Ascending aorta (tissue), 2 donors: ENCODE results near the gene KIF26B. TPM values are rescaled to one million over a fixed set of nuclear protein-coding genes. Genes with fewer than 3 reads are reported as not detected.
"Not testable (repeated sequence)": the region's sequence is repeated elsewhere in the genome, so short reads cannot be mapped to it uniquely, and the experiment has no call there.

ENCODE experiments used
- DNase-seq, 2 donors: peaks; one replicate each; pipeline ENCODE4 v3.0.0-alpha.2; 2019; ENCODE audit warnings: low spot score in 2 of 2
- H3K27ac ChIP-seq, 2 donors: fragments of 200-600 bp; sonication (generic); one replicate each; pipeline ENCODE4 v1.5.1; 2016 to 2017; ENCODE audit warnings: mild to moderate bottlenecking in 1 of 2
- H3K27me3 ChIP-seq: fragments of 200-600 bp; sonication (generic); one replicate; pipeline ENCODE4 v1.5.1; 2017
- H3K36me3 ChIP-seq, 2 donors: fragments of 200-600 bp; sonication (generic); one replicate each; pipeline ENCODE4 v1.5.1; 2016
- H3K4me1 ChIP-seq, 2 donors: fragments of 200-600 bp; sonication (generic); one replicate each; pipeline ENCODE4 v1.5.1; 2016 to 2017; ENCODE audit warnings: mild to moderate bottlenecking in 1 of 2
- H3K4me3 ChIP-seq, 2 donors: fragments of 200-600 bp; sonication (generic); one replicate each; pipeline ENCODE4 v1.5.1; 2016 to 2017; ENCODE audit warnings: mild to moderate bottlenecking in 1 of 2
- H3K9me3 ChIP-seq, 2 donors: fragments of 200-600 bp; sonication (generic); one replicate each; pipeline ENCODE4 v1.5.1; 2016
- intact Hi-C: fragments of 100-400 bp; cut with DNase I; formaldehyde crosslinking; loops from one replicate; pipeline ENCODE4 v1.15.1; 2023
- total RNA-seq: library from RNA; depleted of rRNA; stranded (reverse); fragments of >200 nt; gene quantifications from one replicate; pipeline ENCODE4 v1.1.0, GENCODE V29; 2016
- TF ChIP-seq, protein P1 (sequence below), 3 experiments: fragments of 200-600 bp in 2 of 3; fragments of 450-650 bp in 1 of 3; sonication (generic) in 2 of 3; IDR thresholded peaks; one replicate each; pipeline ENCODE4 v1.5.1; 2016 to 2019; ENCODE audit warnings: antibody characterized with exemption in 3 of 3, mild to moderate bottlenecking in 1 of 3, moderate library complexity in 1 of 3

Gene KIF26B
- total RNA-seq, 1 donor from 2014 or later, result not detected

DNA sequence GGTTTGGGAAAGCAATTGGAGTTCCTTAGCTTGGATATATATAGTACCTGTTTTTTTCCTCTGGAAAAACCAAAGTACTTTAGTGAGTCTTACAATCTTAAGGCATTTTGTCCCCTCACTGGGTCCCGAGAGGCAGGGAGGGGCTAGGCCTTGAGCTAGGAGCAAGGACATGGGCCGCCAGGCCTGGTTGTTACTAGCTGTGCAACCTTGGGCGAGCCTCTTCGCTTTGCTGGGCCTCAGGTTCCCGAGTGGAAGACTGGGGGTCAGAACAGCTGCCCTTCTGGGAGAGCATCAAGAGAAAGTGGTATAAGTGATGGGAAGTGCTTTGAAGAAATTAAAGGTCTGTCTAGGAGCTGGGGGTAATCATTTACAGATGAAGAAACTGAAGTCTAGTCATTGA is 553.2 kb downstream of the KIF26B start:
- H3K4me3 ChIP-seq, result no peak overlapping the region
- H3K36me3 ChIP-seq, result no peaks in the 10 kb centered on the region
- TF ChIP-seq, protein P1, sequence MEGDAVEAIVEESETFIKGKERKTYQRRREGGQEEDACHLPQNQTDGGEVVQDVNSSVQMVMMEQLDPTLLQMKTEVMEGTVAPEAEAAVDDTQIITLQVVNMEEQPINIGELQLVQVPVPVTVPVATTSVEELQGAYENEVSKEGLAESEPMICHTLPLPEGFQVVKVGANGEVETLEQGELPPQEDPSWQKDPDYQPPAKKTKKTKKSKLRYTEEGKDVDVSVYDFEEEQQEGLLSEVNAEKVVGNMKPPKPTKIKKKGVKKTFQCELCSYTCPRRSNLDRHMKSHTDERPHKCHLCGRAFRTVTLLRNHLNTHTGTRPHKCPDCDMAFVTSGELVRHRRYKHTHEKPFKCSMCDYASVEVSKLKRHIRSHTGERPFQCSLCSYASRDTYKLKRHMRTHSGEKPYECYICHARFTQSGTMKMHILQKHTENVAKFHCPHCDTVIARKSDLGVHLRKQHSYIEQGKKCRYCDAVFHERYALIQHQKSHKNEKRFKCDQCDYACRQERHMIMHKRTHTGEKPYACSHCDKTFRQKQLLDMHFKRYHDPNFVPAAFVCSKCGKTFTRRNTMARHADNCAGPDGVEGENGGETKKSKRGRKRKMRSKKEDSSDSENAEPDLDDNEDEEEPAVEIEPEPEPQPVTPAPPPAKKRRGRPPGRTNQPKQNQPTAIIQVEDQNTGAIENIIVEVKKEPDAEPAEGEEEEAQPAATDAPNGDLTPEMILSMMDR (IDR thresholded peaks at IDR 0.05), result no peak
- no peak overlapping the region for H3K27ac ChIP-seq
- DNase-seq, result no peak
- H3K9me3 ChIP-seq, result no peaks in the 10 kb centered on the region
- intact Hi-C loops, result no loop called here
- H3K27me3 ChIP-seq, result no peaks in the 10 kb centered on the region
- no peaks in the 10 kb centered on the region for H3K4me1 ChIP-seq

DNA sequence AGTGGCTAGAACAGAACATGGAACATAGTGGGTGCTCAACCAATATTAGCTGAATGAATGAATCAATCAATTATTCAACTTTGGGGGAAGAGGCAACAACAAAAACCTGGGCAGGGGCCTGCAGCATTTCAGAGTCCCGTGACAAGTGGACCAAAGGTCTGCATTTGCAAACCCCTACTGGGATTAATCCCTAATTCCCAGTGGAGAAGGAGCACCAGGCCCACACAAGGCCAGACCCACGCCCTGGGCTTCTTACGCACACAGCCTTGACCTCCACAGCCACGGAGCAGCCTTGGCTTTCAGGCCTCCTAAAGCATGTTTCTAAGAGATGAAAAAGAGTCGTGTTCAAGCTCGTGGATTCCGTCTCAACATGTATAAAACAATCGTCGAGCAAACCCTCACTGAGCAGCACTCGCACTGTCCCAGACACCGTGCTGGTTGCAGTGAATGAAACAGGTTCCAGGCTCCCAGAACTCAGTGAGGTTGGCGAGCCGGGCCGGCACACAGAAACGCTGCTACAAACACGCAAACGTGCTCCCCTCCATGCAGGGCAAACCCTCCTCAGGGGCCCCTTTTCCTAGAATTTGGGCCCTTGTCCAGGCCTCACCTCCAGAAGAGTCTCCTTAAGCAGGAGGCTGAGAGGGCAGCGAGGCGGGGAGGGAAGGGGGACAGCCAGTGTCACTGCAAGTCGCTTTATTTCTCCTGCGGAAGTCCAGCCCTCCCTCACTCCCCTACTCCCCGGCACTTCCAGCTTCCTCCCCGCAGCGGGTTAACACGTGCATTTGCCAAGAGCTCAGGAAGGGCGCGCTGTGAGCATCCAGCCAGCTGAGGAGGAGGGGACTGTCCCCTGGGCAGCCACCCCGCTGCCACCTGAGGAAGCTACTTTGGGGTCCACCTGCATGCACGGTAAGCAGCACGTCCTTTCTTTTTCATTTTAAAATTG is 556.4 kb downstream of the KIF26B start:
- intact Hi-C loops, result no loop called here
- Histone ChIP-seq H3K36me3 (no peaks in the 10 kb centered on the region), H3K27me3 (no peaks in the 10 kb centered on the region), H3K4me1 (no peaks in the 10 kb centered on the region), H3K27ac (no peak overlapping the region), H3K9me3 (no peaks in the 10 kb centered on the region), H3K4me3 (no peak overlapping the region)
- DNase-seq, result no peak
- TF ChIP-seq, protein P1 (IDR thresholded peaks at IDR 0.05), result no peak

DNA sequence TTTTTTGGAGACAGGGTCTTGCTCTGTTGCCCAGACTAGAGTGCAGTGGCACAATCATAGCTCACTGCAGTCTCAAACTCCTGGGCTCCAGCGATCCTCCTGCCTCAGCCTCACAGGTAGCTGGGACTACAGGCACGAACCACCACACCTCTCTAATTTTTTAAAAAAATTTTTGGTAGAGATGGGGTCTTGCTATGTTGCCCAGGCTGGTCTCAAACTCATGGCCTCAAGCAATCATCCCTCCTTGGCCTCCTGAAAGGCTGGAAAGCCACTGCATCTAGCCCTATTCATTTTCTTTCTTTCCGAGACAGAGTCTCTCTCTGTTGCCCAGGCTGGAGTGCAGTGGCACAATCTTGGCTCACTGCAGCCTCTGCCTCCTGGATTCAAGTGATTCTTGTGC is 559.2 kb downstream of the KIF26B start:
- H3K4me3 ChIP-seq, H3K27ac ChIP-seq, H3K27me3 ChIP-seq, intact Hi-C loops, DNase-seq, H3K4me1 ChIP-seq, H3K9me3 ChIP-seq, H3K36me3 ChIP-seq: not testable (repeated sequence)

DNA sequence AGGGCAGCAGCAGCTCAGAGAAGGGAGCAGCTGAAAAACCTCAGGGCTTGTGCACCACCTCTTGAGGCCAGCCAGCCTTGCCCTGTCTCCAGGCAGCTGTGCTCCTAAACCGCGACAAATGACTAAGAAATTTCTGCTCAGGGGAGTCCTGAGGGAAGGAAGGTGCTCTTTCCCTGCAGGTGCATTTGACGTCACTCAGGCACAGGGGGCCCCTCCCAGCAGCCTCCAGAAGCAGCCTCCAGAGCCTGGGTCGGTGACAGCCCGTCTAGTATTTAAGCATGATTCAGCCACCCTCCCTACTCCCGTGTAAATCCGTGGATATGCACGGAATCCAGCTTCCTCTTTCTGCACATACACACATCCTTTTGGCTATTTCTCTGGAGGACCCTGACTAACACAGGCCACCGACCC is 560.5 kb downstream of the KIF26B start:
- DNase-seq, result no peak
- H3K9me3 ChIP-seq, result no peaks in the 10 kb centered on the region
- no peaks in the 10 kb centered on the region for H3K27me3 ChIP-seq
- TF ChIP-seq, protein P1 (IDR thresholded peaks at IDR 0.05), result no peak
- H3K36me3 ChIP-seq, result no peaks in the 10 kb centered on the region
- intact Hi-C loops, result no loop called here
- no peaks in the 10 kb centered on the region for H3K4me1 ChIP-seq
- no peak overlapping the region for H3K27ac ChIP-seq
- H3K4me3 ChIP-seq, result no peak overlapping the region

DNA sequence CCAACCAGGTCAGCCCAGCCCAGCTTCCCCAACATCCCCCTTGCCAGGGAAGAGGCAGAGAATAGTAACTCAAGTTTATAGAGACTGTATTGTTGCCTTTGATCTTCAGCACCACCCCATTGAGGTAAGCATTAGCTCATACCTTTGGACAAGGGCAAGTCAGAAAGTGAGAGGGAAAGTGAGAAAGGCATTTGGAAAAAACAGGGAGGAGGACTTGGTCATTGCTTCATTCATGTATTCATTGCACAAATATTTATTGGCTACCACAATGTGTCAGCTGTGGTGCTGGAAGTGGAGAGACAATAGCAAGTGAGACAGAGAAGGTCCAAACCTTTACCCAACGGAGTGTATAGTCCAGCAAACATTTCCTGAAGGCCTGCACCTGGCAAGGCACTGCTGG is 561.2 kb downstream of the KIF26B start:
- DNase-seq, result no peak
- H3K4me1 ChIP-seq, result no peaks in the 10 kb centered on the region
- H3K9me3 ChIP-seq, result no peaks in the 10 kb centered on the region
- no peak overlapping the region for H3K4me3 ChIP-seq
- intact Hi-C loops, result no loop called here
- no peak overlapping the region for H3K27ac ChIP-seq
- TF ChIP-seq, protein P1 (IDR thresholded peaks at IDR 0.05), result no peak
- no peaks in the 10 kb centered on the region for H3K27me3 ChIP-seq
- H3K36me3 ChIP-seq, result no peaks in the 10 kb centered on the region

- no peaks in the 10 kb centered on the region for H3K27me3 ChIP-seq
- TF ChIP-seq, protein P1 (IDR thresholded peaks at IDR 0.05), result no peak
- no peaks in the 10 kb centered on the region for H3K9me3 ChIP-seq
- no peak for DNase-seq
- no peak overlapping the region for H3K4me3 ChIP-seq
- H3K27ac ChIP-seq, result no peak overlapping the region
- H3K36me3 ChIP-seq, result no peaks in the 10 kb centered on the region
- intact Hi-C loops, result no loop called here
- H3K4me1 ChIP-seq, result no peaks in the 10 kb centered on the region
Measured at GRCh38 chr1:245716561-245716960, 561.8 kb downstream of the KIF26B start.
